HG02981 (cell line): ENCODE results near the gene KCMF1.
"Not testable (repeated sequence)": the region's sequence is repeated elsewhere in the genome, so short reads cannot be mapped to it uniquely, and the experiment has no call there.

Source experiments
- ATAC-seq: cut with Tn5 transposase; IDR thresholded peaks from one replicate; pipeline ENCODE4 v1.9.1; 2021; ENCODE audit warnings: mild to moderate bottlenecking, moderate library complexity; ENCODE audit not compliant: unreplicated experiment

Gene KCMF1

GRCh38 chr2:84970868-84971509, at the start of gene KCMF1:
KCMF1 (plus strand) TSS chr2:84971161; CDS start chr2:84971452, 291 bp downstream.
- ATAC-seq: peak; percentile 37

GRCh38 chr2:84923009-84923408, 48.0 kb upstream of the KCMF1 start:
- ATAC-seq: no peak

GRCh38 chr2:84924173-84925106, 46.5 kb upstream of the KCMF1 start:
- no peak for ATAC-seq

GRCh38 chr2:84925336-84925723, 45.6 kb upstream of the KCMF1 start:
- ATAC-seq: peak; percentile 2

GRCh38 chr2:84925724-84926376, 45.1 kb upstream of the KCMF1 start:
- ATAC-seq: peak; percentile 82

- no peak for ATAC-seq
These were observed 43.7 kb upstream of the KCMF1 start for GRCh38 chr2:84927275-84927627.

- ATAC-seq: peak; percentile 41
These were observed 39.6 kb upstream of the KCMF1 start for GRCh38 chr2:84931384-84931821.

- ATAC-seq: peak; percentile 38
These were observed 32.6 kb upstream of the KCMF1 start for GRCh38 chr2:84938194-84938879.

- ATAC-seq: peak; percentile 68
These were observed 31.4 kb upstream of the KCMF1 start for GRCh38 chr2:84939426-84940087.

GRCh38 chr2:84940088-84940470, 30.9 kb upstream of the KCMF1 start:
- peak; percentile 1 for ATAC-seq

- ATAC-seq: no peak
These were observed 30.0 kb upstream of the KCMF1 start for GRCh38 chr2:84940831-84941412.

GRCh38 chr2:84942166-84942565, 28.8 kb upstream of the KCMF1 start:
- ATAC-seq: no peak

- peak; percentile 39 for ATAC-seq
These were observed 28.0 kb upstream of the KCMF1 start for GRCh38 chr2:84942964-84943421.

- ATAC-seq: no peak
These were observed 26.6 kb upstream of the KCMF1 start for GRCh38 chr2:84944295-84944909.

- ATAC-seq: not testable (repeated sequence)
These were observed 25.1 kb upstream of the KCMF1 start for GRCh38 chr2:84945838-84946203.

GRCh38 chr2:84946204-84947009, 24.6 kb upstream of the KCMF1 start:
- peak; percentile 57 for ATAC-seq

GRCh38 chr2:84947010-84947593, 23.9 kb upstream of the KCMF1 start:
- no peak for ATAC-seq

- ATAC-seq: no peak
These were observed 17.4 kb upstream of the KCMF1 start for GRCh38 chr2:84953535-84953934.
